ENCODE measurements around the gene IGF1.
"Not testable (repeated sequence)": the region's sequence is repeated elsewhere in the genome, so short reads cannot be mapped to it uniquely, and the experiment has no call there.

Gene IGF1

DNA sequence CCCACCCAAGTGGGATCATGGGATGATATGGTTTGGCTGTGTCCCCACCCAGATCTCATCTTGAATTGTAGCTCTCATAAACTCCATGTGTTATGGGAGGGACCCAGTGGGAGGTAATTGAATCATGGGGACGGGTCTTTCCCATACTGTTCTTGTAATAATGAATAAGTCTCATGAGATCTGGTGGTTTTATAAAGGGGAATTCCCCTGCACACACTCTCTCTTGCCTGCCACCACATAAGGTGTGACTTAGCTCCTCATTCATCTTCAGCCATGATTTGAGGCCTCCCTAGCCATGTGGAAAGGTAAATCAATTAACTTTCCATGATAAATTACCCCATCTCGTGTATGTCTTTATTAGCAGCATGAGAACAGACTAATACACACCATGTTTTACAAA, 109.2 kb downstream of the IGF1 start:
- H3K4me3 ChIP-seq (ENCODE audit: low read length), result no peak overlapping the region
- H4K8ac ChIP-seq (ENCODE audit: low read depth, low read length), result no peak overlapping the region
- no peak overlapping the region for H2AK5ac ChIP-seq (ENCODE audit: low read length)
- no peak overlapping the region for H3K4ac ChIP-seq (ENCODE audit: low read depth, low read length)
- H3K79me1 ChIP-seq (ENCODE audit: low read length), result no peaks in the 10 kb centered on the region
- H2BK120ac ChIP-seq (ENCODE audit: low read depth, low read length), result no peak overlapping the region
- no peaks in the 10 kb centered on the region for H3K4me1 ChIP-seq (ENCODE audit: control insufficient read depth, low read depth, low read length)
- H3K18ac ChIP-seq (ENCODE audit: low read length), result no peak overlapping the region
- H2BK15ac ChIP-seq (replicated peaks; ENCODE audit: low read depth), result no peak overlapping the region
- H2BK5ac ChIP-seq (ENCODE audit: low read length), result no peak overlapping the region
- no peak overlapping the region for H3K9ac ChIP-seq (ENCODE audit: low read length)
- no peaks in the 10 kb centered on the region for H3K36me3 ChIP-seq (ENCODE audit: control insufficient read depth, insufficient read depth, low read length)
- H3K79me2 ChIP-seq (ENCODE audit: control insufficient read depth, insufficient read depth, low read length), result no peaks in the 10 kb centered on the region
- WGBS (ENCODE audit: extremely low coverage, insufficient coverage, low lambda C conversion rate), result no CpG with 5 or more reads among the region's 2 CpGs
- no peak overlapping the region for H3K23ac ChIP-seq (ENCODE audit: low read length)
- H3K27ac ChIP-seq (ENCODE audit: low read depth, low read length), result no peak overlapping the region
- no peak overlapping the region for H3K56ac ChIP-seq (ENCODE audit: low read length)
- H3K4me2 ChIP-seq (ENCODE audit: low read length), result no peak overlapping the region
- DNase-seq, result no peak
- H3K27me3 ChIP-seq (ENCODE audit: insufficient read depth, low read length, poor library complexity), result no peaks in the 10 kb centered on the region
- H4K5ac ChIP-seq (ENCODE audit: low read length), result no peak overlapping the region

DNA sequence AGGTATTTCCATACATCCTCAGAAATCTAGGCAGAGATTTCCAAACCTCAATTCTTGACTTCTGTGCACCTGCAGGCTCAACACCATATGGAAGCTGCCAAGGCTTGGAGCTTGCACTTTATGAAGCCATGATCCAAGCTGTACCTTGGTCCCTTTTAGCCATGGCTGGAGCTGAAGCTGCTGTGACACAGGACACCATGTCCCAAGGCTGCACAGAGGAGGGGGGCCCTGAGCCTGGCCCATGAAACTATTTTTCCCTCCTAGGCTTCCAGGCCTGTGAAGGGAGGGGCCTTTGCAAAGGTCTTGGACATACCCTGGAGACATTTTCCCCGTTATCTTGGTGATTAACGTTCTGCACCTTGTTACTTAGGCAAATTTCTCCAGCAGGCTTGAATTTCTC, 110.5 kb downstream of the IGF1 start:
- Histone ChIP-seq H3K18ac (ENCODE audit: low read length) (no peak overlapping the region), H3K23ac (ENCODE audit: low read length) (no peak overlapping the region), H3K56ac (ENCODE audit: low read length) (no peak overlapping the region), H2BK5ac (ENCODE audit: low read length) (no peak overlapping the region), H2AK5ac (ENCODE audit: low read length) (no peak overlapping the region), H3K4me3 (ENCODE audit: low read length) (no peak overlapping the region), H4K8ac (ENCODE audit: low read depth, low read length) (no peak overlapping the region), H3K4me2 (ENCODE audit: low read length) (no peak overlapping the region), H4K5ac (ENCODE audit: low read length) (no peak overlapping the region), H3K27ac (ENCODE audit: low read depth, low read length) (no peak overlapping the region), H2BK15ac (replicated peaks; ENCODE audit: low read depth) (no peak overlapping the region), H2BK120ac (ENCODE audit: low read depth, low read length) (no peak overlapping the region), H3K79me1 (ENCODE audit: low read length) (no peaks in the 10 kb centered on the region), H3K4me1 (ENCODE audit: control insufficient read depth, low read depth, low read length) (no peaks in the 10 kb centered on the region), H3K27me3 (ENCODE audit: insufficient read depth, low read length, poor library complexity) (no peaks in the 10 kb centered on the region), H3K79me2 (ENCODE audit: control insufficient read depth, insufficient read depth, low read length) (no peaks in the 10 kb centered on the region), H3K36me3 (ENCODE audit: control insufficient read depth, insufficient read depth, low read length) (no peaks in the 10 kb centered on the region), H3K9ac (ENCODE audit: low read length) (no peak overlapping the region), H3K4ac (ENCODE audit: low read depth, low read length) (no peak overlapping the region)
- no CpG with 5 or more reads among the region's 2 CpGs for WGBS (ENCODE audit: extremely low coverage, insufficient coverage, low lambda C conversion rate)
- no peak for DNase-seq

GRCh38 chr12:102365365-102365764, 115.0 kb downstream of the IGF1 start:
- H2AK5ac ChIP-seq (ENCODE audit: low read length), result no peak overlapping the region
- no peaks in the 10 kb centered on the region for H3K36me3 ChIP-seq (ENCODE audit: control insufficient read depth, insufficient read depth, low read length)
- no peak overlapping the region for H3K27ac ChIP-seq (ENCODE audit: low read depth, low read length)
- H3K18ac ChIP-seq (ENCODE audit: low read length), result no peak overlapping the region
- no peak overlapping the region for H2BK5ac ChIP-seq (ENCODE audit: low read length)
- H4K8ac ChIP-seq (ENCODE audit: low read depth, low read length), result no peak overlapping the region
- no peak overlapping the region for H4K5ac ChIP-seq (ENCODE audit: low read length)
- no peak for DNase-seq
- no peak overlapping the region for H2BK15ac ChIP-seq (replicated peaks; ENCODE audit: low read depth)
- no peak overlapping the region for H3K9ac ChIP-seq (ENCODE audit: low read length)
- H3K27me3 ChIP-seq (ENCODE audit: insufficient read depth, low read length, poor library complexity), result no peaks in the 10 kb centered on the region
- no peak overlapping the region for H3K4ac ChIP-seq (ENCODE audit: low read depth, low read length)
- H2BK120ac ChIP-seq (ENCODE audit: low read depth, low read length), result no peak overlapping the region
- no peaks in the 10 kb centered on the region for H3K79me1 ChIP-seq (ENCODE audit: low read length)
- H3K79me2 ChIP-seq (ENCODE audit: control insufficient read depth, insufficient read depth, low read length), result no peaks in the 10 kb centered on the region
- no peak overlapping the region for H3K23ac ChIP-seq (ENCODE audit: low read length)
- no peak overlapping the region for H3K4me3 ChIP-seq (ENCODE audit: low read length)
- no peaks in the 10 kb centered on the region for H3K4me1 ChIP-seq (ENCODE audit: control insufficient read depth, low read depth, low read length)
- H3K4me2 ChIP-seq (ENCODE audit: low read length), result no peak overlapping the region
- H3K56ac ChIP-seq (ENCODE audit: low read length), result no peak overlapping the region

GRCh38 chr12:102364709-102365108, 115.7 kb downstream of the IGF1 start:
- Histone ChIP-seq H3K4me2 (ENCODE audit: low read length) (no peak overlapping the region), H3K79me2 (ENCODE audit: control insufficient read depth, insufficient read depth, low read length) (no peaks in the 10 kb centered on the region), H3K4ac (ENCODE audit: low read depth, low read length) (no peak overlapping the region), H3K23ac (ENCODE audit: low read length) (no peak overlapping the region), H3K4me1 (ENCODE audit: control insufficient read depth, low read depth, low read length) (no peaks in the 10 kb centered on the region), H2AK5ac (ENCODE audit: low read length) (no peak overlapping the region), H3K79me1 (ENCODE audit: low read length) (no peaks in the 10 kb centered on the region), H2BK5ac (ENCODE audit: low read length) (no peak overlapping the region), H4K5ac (ENCODE audit: low read length) (no peak overlapping the region), H3K56ac (ENCODE audit: low read length) (no peak overlapping the region), H3K27me3 (ENCODE audit: insufficient read depth, low read length, poor library complexity) (no peaks in the 10 kb centered on the region), H4K8ac (ENCODE audit: low read depth, low read length) (no peak overlapping the region), H3K36me3 (ENCODE audit: control insufficient read depth, insufficient read depth, low read length) (no peaks in the 10 kb centered on the region), H2BK15ac (replicated peaks; ENCODE audit: low read depth) (no peak overlapping the region), H3K27ac (ENCODE audit: low read depth, low read length) (no peak overlapping the region), H2BK120ac (ENCODE audit: low read depth, low read length) (no peak overlapping the region), H3K4me3 (ENCODE audit: low read length) (no peak overlapping the region), H3K18ac (ENCODE audit: low read length) (no peak overlapping the region), H3K9ac (ENCODE audit: low read length) (no peak overlapping the region)
- no peak for DNase-seq
- no CpG with 5 or more reads among the region's 1 CpG for WGBS (ENCODE audit: extremely low coverage, insufficient coverage, low lambda C conversion rate)

- no peak overlapping the region for H4K5ac ChIP-seq (ENCODE audit: low read length)
- no CpG with 5 or more reads among the region's 2 CpGs for WGBS (ENCODE audit: extremely low coverage, insufficient coverage, low lambda C conversion rate)
Measured at GRCh38 chr12:102356690-102357089, 123.7 kb downstream of the IGF1 start.

DNA sequence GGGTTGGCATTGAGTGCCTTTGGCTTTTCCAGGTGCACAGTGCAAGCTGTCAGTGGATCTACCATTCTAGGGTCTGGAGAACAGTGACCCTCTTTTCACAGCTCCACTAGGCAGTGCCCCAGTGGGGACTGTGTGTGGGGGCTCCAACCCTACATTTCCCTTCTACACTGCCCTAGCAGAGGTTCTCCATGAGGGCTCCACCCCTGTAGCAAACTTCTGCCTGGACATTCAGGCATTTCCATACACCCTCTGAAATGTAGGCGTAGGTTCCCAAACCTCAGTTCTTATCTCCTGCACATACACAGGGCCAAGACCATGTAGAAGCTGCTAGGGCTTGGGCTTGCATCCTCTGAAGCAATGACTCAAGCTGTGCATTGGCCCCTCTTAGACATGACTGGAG, 126.1 kb downstream of the IGF1 start:
- not testable (repeated sequence) for H3K4me2 ChIP-seq (ENCODE audit: low read length); H2BK120ac ChIP-seq (ENCODE audit: low read depth, low read length); H3K18ac ChIP-seq (ENCODE audit: low read length); H3K79me2 ChIP-seq (ENCODE audit: control insufficient read depth, insufficient read depth, low read length); H4K5ac ChIP-seq (ENCODE audit: low read length); H2AK5ac ChIP-seq (ENCODE audit: low read length); H3K4me1 ChIP-seq (ENCODE audit: control insufficient read depth, low read depth, low read length); H3K27ac ChIP-seq (ENCODE audit: low read depth, low read length); H3K23ac ChIP-seq (ENCODE audit: low read length); H3K9ac ChIP-seq (ENCODE audit: low read length); H3K79me1 ChIP-seq (ENCODE audit: low read length); H4K8ac ChIP-seq (ENCODE audit: low read depth, low read length); H3K56ac ChIP-seq (ENCODE audit: low read length); H3K27me3 ChIP-seq (ENCODE audit: insufficient read depth, low read length, poor library complexity); H2BK5ac ChIP-seq (ENCODE audit: low read length); H2BK15ac ChIP-seq (replicated peaks; ENCODE audit: low read depth); H3K4me3 ChIP-seq (ENCODE audit: low read length); H3K4ac ChIP-seq (ENCODE audit: low read depth, low read length); H3K36me3 ChIP-seq (ENCODE audit: control insufficient read depth, insufficient read depth, low read length)
- DNase-seq, result peak; percentile 3
- no CpG with 5 or more reads among the region's 1 CpG for WGBS (ENCODE audit: extremely low coverage, insufficient coverage, low lambda C conversion rate)

More at GRCh38 chr12:102356690-102357089, 123.7 kb downstream of the IGF1 start:
- no peak for DNase-seq
- Histone ChIP-seq H3K4me3 (ENCODE audit: low read length) (no peak overlapping the region), H3K79me1 (ENCODE audit: low read length) (no peaks in the 10 kb centered on the region), H2BK120ac (ENCODE audit: low read depth, low read length) (no peak overlapping the region), H3K4me2 (ENCODE audit: low read length) (no peak overlapping the region), H2BK5ac (ENCODE audit: low read length) (no peak overlapping the region), H3K18ac (ENCODE audit: low read length) (no peak overlapping the region), H3K27ac (ENCODE audit: low read depth, low read length) (no peak overlapping the region), H4K8ac (ENCODE audit: low read depth, low read length) (no peak overlapping the region), H3K4ac (ENCODE audit: low read depth, low read length) (no peak overlapping the region), H3K9ac (ENCODE audit: low read length) (no peak overlapping the region), H3K36me3 (ENCODE audit: control insufficient read depth, insufficient read depth, low read length) (no peaks in the 10 kb centered on the region), H3K23ac (ENCODE audit: low read length) (no peak overlapping the region), H3K56ac (ENCODE audit: low read length) (no peak overlapping the region), H2BK15ac (replicated peaks; ENCODE audit: low read depth) (no peak overlapping the region), H3K79me2 (ENCODE audit: control insufficient read depth, insufficient read depth, low read length) (no peaks in the 10 kb centered on the region), H2AK5ac (ENCODE audit: low read length) (no peak overlapping the region), H3K27me3 (ENCODE audit: insufficient read depth, low read length, poor library complexity) (no peaks in the 10 kb centered on the region), H3K4me1 (ENCODE audit: control insufficient read depth, low read depth, low read length) (no peaks in the 10 kb centered on the region)
